Measurements from ENCODE around the gene PLVAP.
"Not testable (repeated sequence)": the region's sequence is repeated elsewhere in the genome, so short reads cannot be mapped to it uniquely, and the experiment has no call there.

Gene PLVAP

DNA sequence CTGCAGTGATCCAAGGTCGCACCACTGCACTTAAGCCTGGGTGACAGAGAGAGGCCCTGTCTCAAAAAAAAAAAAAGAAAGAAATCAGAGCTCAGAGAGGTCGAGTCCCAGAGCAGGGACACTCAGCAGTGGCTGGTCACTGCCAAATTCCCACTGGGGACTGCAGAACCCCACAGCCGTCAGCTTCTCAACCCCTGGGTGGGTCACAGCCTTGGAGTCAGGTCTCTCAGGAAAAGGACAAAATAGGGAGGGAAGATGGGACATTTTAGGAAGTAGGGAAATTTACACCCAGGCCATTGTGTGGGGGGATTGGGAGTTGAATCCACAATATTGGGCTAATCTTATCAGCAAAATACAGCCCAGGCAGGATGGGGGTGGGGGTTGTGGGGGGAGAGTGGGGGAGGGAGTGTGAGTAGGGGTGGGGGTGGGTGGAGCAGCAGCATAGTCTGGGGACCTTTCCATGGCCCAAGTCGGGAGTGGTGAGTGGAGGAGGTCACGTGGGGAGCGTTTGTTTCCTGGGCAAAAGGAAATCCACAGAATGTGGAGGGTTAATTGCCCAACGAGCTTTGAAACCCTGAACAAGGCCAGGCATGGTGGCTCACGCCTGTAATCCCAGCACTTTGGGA lies 21.9 kb upstream of the PLVAP start:
- no peak for DNase-seq

GRCh38 chr19:17394891-17395415 lies 17.8 kb upstream of the PLVAP start:
- DNase-seq = no peak

GRCh38 chr19:17393914-17394313 lies 16.8 kb upstream of the PLVAP start, which contains the start of gene CCDC194:
CCDC194 (minus strand) TSS chr19:17394196; CDS start chr19:17394158, 38 bp downstream.
- DNase-seq = no peak

GRCh38 chr19:17393002-17393401 lies 15.9 kb upstream of the PLVAP start:
- no peak for DNase-seq

DNA sequence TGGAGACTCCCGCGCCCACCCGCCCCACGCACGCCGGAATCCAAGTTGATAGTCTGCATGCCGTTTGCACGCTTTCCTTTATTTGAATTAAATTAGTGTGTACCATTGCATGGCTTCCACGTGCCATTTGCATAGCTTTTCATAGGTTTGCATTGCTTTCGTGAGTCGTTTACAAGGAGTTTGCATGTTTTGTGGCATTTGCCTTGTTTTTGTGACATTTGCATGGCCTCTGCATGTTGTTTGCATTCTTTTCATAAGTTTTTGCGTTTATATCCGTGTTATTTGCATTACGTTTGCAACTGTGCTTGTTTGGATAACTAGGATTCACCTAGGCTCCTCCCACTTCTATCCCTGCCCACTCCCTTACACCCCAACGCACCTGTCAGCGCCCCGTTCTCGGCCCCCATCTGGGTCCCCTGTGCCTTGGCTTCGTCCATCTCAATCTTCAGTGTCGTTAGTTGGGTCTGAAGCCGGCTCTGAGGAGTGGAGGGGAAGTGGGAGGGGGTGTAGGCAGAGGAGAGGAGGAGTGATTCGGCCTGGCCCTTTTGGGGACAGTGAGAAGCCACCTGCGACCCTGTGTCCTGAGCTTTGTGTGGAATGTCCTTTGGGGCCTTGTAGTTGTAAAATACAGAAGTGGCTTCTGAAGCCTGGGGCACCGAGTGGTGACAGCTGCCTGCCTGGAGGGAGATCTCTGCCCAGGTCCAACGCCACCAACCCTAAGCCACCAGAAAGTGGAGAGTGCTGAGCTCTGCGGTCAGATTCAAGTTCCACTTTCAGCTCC lies 14.4 kb upstream of the PLVAP start:
- no peak for DNase-seq

DNA sequence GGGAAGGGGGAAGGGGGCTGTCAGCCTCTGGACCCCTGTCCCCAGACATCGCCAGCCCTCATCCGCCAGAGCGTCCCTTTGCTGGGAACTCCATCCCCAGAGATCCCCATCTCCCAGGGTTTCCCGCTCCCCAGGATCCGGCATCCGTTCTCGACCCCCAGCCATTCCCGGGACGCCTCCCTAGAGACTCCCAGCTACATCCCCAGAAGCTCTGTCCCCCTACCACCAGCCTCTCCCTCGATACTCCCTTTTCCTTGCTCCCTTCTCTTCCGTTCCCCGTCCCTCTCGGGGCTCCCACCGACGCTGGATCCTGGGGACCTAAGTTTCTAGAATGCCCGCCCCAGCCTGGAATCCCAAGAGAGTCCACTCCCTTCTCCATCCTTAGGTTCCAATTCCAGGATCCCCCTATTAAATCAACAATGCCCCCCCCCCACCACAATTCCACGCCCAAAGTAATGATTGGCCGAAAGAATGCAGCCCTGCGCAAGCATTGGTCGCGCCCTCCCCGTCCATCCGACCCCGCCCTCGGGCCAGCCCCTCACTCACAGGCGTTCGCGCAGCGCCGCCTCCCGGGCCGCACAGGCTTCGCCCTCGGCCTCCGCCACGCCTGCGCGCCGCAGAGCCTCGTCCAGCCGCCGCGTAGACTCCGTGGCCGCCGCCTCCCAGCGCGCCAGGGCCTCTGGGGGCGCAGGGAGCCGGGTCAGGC lies 13.7 kb upstream of the PLVAP start:
- peak; percentile 57 for DNase-seq

DNA sequence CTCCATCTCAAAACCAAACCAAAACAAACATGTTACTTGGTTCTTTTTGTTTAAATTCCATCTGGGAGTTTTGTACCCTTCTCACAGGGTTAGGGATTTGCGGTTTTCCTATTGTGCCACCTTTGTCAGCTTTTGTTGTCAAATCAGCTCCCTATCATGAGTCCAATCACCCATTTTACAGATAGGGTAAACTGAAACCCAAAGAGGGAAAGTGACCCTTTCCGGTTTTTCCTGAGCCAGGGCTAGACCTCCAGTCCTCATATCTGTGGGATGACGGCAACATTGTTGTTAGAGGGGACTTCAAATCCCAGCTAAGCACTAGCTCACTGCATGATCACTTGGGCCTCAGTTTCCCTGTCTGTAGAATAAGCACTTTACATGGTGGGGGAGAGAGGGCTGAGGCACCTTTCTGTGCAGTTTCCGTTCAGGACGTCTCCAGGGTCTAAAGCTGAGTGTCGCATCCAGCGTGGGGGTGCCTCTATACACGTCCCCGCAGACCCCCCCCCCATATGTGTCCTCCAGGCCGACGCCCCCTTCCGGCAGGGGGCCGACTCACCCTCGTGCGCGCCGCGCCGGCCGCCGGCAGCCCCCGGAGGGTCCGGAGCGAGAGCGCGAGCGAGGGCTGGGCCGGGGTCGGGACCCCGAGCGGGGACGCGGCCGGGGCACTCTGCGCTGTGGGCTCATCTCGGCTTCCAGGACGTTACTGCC lies 13.0 kb upstream of the PLVAP start:
- DNase-seq = no peak

GRCh38 chr19:17389288-17389687 lies 12.1 kb upstream of the PLVAP start:
- DNase-seq = no peak

DNA sequence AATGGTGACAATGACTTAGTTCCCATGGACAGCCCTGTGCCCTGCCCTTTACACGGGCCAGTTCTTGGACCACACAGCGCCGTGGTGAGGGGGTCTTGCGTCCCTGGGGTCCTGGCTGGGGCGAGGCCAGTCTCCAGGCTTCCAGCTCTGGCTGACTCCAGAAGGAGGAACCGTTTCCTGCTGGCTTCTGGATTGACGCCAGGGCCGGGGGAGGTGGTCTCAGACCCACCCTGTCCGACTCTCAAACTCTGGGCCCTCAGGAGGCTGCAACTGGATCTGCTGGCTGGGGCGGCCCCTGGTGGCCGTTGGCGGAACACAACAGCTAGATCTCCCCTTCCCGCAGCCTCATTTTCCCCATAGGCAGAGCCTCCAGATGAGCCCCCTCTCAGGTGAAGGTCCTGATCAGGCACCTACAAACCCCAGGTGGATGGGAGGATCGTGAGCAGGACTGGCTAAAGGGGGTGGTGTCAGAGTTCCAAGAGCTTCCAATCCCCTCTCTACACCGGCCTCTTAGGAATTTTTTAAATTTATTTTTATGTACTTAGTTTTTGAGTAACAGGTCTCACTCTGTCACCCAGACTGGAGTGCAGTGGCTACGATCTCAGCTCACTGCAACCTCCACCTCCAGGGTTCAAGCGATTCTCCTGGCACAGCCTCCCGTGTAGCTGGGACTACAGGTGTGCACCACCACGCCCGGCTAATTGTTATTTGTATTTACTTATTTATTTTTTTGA lies 8.9 kb upstream of the PLVAP start:
- peak; percentile 3 for DNase-seq

DNA sequence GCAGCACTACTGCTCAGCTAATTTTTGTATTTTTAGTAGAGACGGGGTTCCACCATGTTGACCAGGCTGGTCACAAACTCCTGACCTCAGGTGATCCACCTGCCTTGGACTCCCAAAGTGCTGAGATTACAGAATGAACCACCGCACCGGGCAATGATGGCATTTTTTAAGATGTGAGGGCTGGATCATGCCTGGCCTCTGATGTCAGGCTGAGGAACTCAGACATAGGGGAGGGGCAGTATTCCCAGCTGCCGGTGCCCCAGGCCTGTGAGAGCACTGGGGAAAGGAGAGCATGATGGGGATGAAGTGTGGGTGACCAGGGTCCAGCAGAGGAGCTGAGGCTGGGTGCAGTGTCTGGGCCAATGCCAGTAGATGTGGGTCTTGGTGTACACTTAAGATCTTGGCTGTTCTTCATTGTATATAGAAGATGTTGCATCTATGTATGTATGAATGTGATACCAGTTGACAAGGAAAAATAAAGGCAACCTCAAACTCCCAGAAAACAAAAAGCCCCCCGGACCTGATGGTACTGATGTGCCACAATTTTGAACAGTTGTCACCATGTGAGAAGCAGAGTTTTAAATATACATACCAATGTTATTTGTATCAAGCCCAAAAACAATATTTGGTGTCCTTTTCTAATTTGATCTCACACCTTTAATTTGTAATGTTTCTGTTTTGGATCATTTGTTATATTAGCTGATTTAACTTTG lies 3.4 kb upstream of the PLVAP start:
- DNase-seq = no peak

DNA sequence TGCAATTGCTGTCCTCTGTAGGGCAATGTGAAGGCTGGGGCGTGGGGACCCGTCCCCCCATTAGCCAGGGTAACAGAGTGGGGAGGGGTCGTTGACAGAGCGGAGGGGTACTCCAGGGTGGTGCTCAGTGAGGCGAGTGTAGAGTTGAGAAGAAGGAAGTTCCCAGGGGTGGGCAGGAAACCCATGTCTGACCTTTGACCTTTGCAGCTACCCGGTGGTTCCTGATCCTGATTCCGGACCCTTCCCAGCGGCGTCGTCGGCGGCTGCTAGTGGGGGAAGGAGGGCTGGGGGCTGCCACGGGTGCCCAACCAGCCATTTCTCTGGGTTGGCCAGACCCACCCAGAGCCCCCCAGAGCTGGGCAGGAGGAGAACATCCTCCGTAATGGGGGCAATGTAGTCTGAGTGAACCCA lies 2.1 kb upstream of the PLVAP start:
- DNase-seq = no peak

DNA sequence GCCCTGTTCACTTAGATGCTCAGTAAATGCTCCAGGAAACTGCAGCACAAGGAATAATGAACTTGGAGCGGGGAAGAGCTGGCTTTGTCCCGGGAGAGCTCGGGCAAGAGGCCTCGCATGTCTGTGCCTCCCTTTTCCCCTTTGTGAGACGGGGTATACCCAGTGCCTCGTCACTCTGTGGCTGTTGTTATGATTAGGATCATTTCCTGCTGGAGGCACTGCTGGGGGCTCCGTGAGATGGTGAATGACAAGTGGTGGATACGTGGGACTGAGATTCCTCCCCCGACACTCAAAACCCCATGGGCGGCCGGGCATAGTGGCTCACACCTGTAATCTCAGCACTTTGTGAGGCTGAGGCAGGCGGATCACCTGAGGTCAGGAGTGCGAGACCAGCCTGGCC lies 1.1 kb upstream of the PLVAP start:
- DNase-seq = no peak

- DNase-seq = no peak
These were observed 7.0 kb downstream of the PLVAP start for GRCh38 chr19:17370026-17370587.

DNA sequence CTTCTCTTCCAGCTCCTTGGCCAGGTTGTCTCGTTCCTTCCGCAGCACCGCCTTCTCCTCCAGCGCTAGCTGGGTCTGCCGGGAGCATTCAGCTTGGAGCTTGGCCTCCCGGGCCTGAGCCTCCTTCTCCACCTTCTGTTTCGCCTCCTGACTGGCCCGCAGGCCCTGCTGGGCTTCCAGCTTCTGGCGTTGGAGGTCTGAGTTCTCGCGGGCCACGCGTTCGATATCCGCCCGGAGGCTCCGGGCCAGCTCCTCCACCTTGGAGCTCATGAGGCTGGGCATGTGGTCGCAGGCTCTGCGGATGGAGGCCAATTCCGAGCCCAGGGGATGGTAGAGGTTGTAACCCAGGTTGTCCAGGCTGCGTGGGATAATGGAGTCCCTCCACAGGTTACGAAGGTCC lies 11.8 kb downstream of the PLVAP start:
- DNase-seq = no peak

DNA sequence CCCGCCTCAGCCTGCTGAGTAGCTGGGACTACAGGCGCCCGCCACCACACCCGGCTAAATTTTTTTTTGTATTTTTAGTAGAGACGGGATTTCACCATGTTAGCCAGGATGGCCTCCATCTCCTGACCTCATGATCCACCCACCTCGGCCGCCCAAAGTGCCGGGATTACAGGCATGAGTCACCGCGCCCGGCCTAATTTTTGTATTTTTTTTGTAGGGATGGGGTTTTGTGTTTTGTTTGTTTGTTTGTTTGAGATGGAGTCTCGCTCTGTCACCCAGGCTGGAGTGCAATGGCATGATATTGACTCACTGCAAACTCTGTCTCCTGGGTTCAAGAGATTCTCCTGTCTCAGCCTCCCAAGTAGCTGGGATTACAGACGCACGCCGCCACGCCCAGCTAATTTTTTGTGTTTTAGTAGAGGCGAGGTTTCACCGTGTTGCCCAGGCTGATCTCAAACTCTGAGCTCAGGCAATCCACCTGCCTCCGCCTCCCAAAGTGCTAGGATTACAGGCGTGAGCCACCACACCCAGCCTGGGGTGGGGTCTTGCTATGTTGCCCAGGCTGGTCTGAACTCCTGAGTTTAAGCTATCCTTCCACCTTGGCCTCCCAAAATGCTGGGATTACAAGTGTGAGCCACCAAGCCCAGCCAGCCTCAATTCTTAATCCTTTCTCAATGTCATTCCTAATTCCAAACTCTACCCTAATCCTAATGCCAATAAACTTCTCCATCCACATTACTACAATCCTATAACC lies 13.1 kb downstream of the PLVAP start:
- DNase-seq = not testable (repeated sequence)

DNA sequence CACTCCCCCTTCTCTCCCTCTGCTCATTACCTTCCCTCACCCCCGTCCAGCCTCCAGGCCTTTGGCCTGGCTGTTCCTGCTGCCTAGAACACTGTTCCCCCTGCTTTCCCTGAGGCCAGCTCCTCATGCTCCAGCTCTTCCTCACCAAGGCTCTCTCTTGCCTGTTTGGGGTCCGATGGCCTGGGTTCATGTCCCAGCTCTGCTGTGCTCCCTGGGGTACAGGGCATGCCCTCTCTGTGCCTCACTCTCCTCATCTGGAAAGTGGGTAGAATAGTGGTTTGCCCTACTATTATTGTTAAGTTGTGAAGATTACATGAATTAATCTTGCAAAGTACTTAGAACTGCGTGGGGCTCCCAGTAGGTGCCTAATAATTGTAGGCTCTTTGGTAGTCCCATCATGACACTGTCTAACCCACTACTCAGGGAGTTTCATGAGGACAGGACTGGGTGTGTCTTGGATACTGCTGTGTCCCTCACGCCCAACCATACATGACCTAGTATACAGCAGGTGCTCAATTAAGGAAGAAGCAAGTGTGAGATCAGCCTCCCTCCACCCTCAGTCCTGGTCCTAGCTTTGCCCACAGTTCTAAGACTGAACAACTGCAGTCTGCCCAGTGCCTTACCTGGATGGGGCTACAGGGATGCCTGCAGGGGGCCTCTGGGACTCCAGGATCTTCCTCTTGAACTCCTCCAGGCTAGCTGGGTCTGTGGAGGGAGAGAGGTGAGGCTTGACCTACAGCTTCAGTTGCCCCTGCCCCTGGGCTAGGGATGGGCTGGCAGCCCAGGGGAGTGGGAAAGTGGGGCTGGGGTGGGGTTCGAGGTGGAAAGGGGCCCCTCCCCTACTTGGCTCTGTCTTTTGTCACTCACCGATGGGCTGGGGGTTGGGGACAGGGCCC lies 17.0 kb downstream of the PLVAP start:
- DNase-seq = no peak

- DNase-seq = no peak
These were observed 18.7 kb downstream of the PLVAP start for GRCh38 chr19:17358395-17358794.

GRCh38 chr19:17357724-17358123 lies 19.4 kb downstream of the PLVAP start:
- DNase-seq = no peak

GRCh38 chr19:17357078-17357666 lies 20.0 kb downstream of the PLVAP start:
- no peak for DNase-seq
